GM12892 (cell line): ENCODE results near the gene MEIKIN.
"Not testable (repeated sequence)": the region's sequence is repeated elsewhere in the genome, so short reads cannot be mapped to it uniquely, and the experiment has no call there.

Experiments
- DNase-seq: peaks from one replicate; pipeline ENCODE4 v3.0.0; 2011; ENCODE audit not compliant: insufficient read length
- FAIRE-seq: peaks from 2 replicates; lab custom pipeline; 2011; peaks lifted over from hg19 to GRCh38; lab: Jason Lieb, UNC
- POLR2A ChIP-seq: IDR thresholded peaks from 2 replicates; pipeline ENCODE4 v1.6.1; 2011; ENCODE audit warnings: low read depth, low read length, control low read depth
- POLR2AphosphoS5 ChIP-seq: IDR thresholded peaks from 2 replicates; pipeline ENCODE4 v1.6.1; 2011; ENCODE audit warnings: low read depth, low read length, control low read depth
- TAF1 ChIP-seq: IDR thresholded peaks from 2 replicates; pipeline ENCODE4 v1.6.1; 2011; ENCODE audit warnings: low read depth, mild to moderate bottlenecking, control low read depth, low read length, borderline replicate concordance

MEIKIN gene

DNA sequence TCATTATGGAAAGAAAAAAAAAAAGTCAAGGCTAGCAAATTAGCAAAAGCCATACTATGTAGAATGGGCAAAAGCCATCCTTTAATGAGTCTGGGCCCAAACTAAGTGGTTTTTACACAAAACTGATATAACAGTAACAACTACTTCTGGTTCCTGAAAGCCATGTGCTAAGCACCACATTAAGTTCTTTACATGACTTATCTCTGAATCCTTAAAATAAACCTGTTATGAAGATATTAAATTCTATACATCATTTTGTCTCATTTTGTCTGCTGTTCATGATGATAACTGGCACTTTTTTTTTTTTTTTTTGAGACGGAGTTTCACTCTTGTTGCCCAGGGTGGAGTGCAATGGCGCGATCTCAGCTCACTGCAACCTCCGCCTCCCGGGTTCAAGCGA is 153.6 kb downstream of the MEIKIN start:
- FAIRE-seq (no peak), DNase-seq (no peak)
- no peak for TF ChIP-seq POLR2A
- TF ChIP-seq TAF1: no peak
- no peak for TF ChIP-seq POLR2AphosphoS5

DNA sequence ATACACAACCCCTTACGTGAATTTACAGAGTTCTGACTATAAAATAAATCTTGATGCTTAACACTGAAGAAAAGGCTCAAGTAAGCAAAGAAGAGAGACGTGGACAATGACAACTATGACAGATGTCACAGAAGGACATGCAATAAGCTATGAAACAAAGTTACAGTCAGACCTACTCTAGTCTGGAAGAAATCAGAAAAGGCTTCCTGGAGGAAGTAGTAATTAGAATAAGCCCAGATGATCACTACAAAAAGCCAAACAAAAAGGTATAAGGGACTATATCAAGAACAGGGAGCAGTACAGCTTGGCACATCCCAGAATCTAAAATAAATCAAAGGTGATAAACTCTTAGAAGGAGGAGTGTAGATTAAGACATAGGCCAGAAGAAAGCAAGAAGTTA is 154.9 kb downstream of the MEIKIN start:
- FAIRE-seq (peak; percentile 64), DNase-seq (no peak)
- TF ChIP-seq POLR2AphosphoS5 (no peak), TAF1 (no peak), POLR2A (no peak)

DNA sequence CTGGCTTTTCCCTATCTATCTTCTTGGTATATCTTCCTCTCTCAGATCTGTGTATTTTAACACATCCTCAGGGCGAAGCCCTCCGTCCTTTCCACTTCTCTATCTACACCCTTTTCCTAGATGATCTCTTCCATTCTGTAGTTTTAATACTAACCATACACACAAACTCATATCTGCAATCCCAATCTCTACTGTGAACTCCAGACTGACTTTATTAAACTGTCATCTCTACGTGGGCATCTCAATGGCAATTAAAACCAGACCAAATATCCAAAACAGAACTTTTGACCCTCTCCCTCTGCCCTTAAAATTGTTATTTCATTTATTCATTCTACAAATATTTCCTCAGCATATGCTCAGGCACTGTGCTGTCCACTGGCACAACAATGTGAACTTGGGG is 155.7 kb downstream of the MEIKIN start:
- no peak for DNase-seq
- TF ChIP-seq POLR2A: no peak
- TF ChIP-seq POLR2AphosphoS5: no peak
- FAIRE-seq: no peak

DNA sequence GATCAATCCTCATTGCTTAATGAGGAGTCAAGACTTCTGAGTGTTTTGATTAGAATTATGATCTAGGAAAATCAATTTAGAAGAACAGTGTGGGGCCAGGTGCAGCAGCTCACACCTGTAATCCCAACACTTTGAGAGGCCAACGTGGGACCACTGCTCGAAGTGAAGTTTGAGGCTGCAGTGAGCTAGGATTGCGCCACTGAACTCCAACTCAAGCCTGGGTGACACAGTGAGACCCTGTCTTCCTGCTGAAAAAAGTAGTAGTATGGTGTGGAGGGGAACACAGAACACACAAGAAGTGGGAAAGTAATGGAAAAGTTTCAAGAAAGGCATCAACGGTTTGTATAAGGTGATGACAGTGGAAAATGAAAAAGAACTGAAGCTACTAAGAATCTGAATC is 157.7 kb downstream of the MEIKIN start:
- DNase-seq (no peak), FAIRE-seq (no peak)
- TF ChIP-seq POLR2A (no peak), POLR2AphosphoS5 (no peak), TAF1 (no peak)

DNA sequence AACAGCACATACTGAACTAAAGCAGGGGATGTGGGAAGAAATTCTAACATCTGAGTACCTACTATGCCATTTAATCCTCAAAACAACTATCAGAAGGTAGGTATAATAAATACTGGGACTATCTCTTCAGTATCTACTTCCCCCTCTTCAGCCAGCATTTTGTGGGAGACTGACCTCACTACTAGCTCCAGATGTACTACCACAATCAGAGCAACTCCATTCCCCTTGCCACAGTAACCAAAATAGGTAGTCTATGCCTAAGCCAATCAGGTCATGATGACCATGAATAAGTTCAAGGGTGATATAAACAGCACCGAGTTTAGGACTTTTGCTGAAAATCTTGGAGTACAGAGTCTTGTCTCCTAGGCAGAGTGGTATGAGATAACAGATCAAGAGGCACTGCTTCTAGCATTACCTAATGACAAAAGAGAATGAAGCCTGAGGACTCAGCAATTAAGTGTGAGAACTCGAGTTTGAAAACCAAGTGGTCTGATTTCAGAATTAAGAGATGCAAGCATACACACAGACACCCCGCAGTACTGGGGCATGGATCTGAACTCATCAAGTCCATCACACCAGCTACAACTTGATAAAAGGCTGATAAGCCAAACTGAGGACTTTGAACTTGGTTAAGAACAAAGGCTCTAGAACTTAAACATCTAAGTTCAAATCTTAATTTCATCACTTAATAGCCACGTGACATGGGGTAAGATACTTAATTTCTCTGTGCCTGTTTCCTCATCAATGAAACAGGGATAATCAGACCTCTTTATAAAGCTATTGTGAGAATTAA is 158.4 kb downstream of the MEIKIN start:
- DNase-seq (no peak), FAIRE-seq (no peak)
- TF ChIP-seq POLR2A (no peak), POLR2AphosphoS5 (no peak), TAF1 (no peak)

DNA sequence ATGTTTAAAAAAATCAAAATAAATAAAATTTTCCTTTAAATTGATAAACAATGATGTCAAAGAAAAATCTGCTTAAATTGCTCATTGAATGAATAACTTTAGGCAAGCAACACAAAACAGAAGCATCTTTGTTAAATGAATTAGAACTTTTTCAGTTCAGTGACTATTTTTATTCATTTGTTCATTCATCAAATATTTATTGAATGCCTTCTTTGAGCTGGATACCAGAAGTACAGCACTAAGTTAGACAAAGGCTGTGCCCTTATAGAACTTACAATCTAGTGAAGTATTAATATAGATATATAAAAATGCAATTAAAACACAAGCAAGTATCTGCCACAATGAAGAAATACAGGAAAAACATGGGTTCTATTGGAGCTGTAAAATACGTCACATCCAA is 159.4 kb downstream of the MEIKIN start:
- TF ChIP-seq TAF1 (no peak), POLR2AphosphoS5 (no peak), POLR2A (no peak)
- DNase-seq (no peak), FAIRE-seq (no peak)

DNA sequence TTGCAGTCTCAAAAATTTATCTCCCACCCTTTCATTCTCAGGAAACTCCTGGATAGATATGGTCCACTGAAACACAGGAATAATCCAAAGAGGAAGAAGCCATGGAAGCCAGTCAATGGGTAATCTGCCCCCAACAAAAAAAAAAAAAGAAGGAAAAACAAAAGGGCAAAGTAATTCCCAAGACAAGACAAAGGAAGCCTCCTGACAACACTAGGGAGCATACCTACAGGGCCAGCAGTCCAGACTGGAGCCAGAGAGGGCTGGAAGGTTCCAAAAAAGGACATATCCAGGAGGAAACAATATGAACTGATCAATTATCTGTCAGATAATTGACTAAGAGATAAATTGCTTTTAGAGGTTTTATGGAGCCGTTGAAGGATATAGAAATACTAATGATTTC is 161.6 kb downstream of the MEIKIN start:
- FAIRE-seq: no peak
- no peak for DNase-seq
- TF ChIP-seq POLR2A: no peak
- TF ChIP-seq POLR2AphosphoS5: no peak
- no peak for TF ChIP-seq TAF1

DNA sequence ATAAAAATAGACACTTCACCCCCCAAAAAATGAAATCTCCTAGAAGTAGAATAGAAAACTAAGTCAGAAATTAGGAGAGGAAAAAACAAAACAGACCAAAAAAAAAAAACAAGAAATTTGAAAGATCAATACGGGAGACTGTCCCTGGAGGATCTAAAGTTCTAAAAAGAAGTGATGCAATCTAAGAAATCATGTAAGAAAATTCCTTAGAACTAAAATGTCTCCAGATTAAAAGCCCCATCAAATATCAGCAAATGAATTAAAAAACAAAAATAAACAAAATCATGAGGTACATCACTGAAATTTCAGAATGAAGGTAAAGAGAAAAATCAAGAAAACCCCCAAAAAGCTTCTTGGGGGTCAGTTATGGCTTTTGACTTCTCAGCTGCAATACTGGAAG is 162.1 kb downstream of the MEIKIN start:
- FAIRE-seq: no peak
- DNase-seq: no peak
- TF ChIP-seq POLR2A: no peak
- no peak for TF ChIP-seq POLR2AphosphoS5
- no peak for TF ChIP-seq TAF1

DNA sequence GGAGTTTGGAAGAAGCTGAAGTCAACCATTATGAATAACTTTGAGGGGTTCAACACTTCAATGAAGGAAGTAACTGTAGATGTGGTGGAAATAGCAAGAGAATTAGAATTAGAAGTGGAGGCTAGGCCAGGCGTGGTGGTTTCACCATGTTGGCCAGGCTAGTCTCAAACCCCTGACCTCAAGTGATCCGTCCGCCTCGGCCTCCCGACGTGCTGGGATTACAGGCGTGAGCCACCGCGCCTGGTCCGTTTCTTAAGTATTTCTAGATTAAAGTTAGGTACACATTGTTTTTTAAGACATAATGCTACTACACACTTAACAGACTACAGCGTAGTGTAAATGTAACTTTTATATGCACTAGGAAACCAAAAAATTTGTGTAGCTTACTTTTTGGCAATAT is 162.7 kb downstream of the MEIKIN start:
- FAIRE-seq (no peak), DNase-seq (no peak)
- no peak for TF ChIP-seq POLR2AphosphoS5
- TF ChIP-seq TAF1: no peak
- no peak for TF ChIP-seq POLR2A

DNA sequence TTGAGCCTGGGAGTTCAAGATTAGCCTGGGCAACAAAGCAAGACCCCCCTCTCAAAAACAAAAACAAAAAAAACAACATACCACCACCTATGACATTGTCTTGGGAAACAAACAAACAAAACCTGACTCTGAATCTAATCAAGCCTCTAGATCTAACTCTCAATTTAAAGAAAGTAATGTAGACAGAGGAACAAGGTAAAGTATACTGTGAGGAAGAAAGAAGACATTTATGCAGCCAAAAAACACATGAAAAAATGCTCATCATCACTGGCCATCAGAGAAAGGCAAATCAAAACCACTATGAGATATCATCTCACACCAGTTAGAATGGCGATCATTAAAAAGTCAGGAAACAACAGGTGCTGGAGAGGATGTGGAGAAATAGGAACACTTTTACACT is 167.3 kb downstream of the MEIKIN start:
- DNase-seq, FAIRE-seq: not testable (repeated sequence)

DNA sequence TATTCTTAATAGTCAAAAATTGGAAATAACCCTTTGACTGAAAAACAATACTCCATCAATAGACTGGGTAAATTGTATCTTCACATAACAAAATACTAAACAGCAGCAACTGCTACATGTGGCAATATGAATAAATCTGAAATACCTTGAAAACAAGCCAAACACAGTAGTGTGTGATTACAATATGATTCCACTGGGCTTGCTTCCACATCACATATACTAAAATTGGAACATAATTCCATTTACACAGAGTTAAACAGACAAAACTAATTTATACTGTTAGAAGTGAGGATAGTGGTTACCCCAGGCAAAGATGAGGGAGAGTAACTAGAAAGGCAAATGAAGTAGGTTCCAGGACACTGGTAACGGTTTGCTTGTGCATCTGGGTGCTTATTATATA is 169.0 kb downstream of the MEIKIN start:
- no peak for FAIRE-seq
- no peak for TF ChIP-seq POLR2A
- TF ChIP-seq POLR2AphosphoS5: no peak
- TF ChIP-seq TAF1: no peak
- DNase-seq: no peak

DNA sequence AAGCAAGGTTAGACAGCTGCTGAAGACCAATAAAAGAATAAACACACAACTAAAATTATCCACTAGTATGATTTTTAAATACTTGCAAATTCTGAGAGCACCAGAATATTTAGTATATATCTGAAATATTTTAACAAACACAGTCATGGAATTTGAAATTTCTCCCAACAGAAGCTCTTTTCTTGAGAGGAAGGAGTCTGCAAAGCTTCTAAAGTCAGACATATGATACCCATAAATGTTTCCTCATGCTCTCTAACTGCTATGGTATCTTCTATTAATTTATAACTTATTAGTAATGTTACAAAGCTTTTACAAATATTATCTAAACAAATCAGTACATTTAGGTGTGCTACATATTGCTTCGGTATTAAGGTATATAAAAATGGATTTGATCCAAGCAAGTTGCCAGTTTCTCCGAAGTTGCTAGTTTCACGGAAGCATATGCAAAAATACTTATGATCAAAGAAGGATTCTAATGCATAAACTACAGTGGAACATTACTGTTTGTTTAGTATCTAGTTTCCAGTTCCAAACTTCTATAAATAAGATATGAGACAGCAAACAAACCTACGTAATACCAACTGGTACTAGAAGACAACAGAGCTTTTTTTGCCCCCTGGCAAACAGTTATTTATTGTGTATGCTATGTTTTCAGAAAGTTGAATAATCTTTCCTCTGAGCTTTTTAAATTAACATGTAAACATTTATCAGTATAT is 170.7 kb downstream of the MEIKIN start:
- DNase-seq (no peak), FAIRE-seq (no peak)
- TF ChIP-seq POLR2A (no peak), TAF1 (no peak), POLR2AphosphoS5 (no peak)
